Measurements from ENCODE around the gene CEP41. TPM values are rescaled to one million over a fixed set of nuclear protein-coding genes. Genes with fewer than 3 reads are reported as not detected.
A peak's percentile ranks its signal among the peaks of the same experiment; 100 is the strongest.

Gene CEP41
- total RNA-seq, 1 donor from 2014 or later, result 16.5 TPM

DNA sequence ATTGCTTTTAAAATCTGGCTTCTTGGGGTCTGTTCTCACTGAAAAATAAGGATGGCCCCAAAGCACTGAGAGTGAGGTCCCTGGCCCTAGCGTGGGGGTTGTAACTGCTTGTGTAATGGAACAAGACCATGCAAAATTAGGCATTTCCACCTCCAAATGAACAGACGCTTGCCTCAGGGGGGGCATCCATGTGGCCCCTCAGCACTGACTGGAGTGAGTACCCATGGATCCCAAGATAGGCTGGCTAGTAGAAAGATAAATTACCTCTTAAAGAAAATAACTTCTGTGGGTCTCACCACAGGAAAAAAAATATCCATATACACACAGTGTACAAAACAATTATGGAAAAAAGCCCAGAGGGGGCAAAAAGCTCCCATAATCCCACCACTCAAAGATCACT lies 75.7 kb downstream of the CEP41 start:
- no peaks in the 10 kb centered on the region for H3K9me3 ChIP-seq (ENCODE audit: low read depth)
- H3K4me3 ChIP-seq, result no peak overlapping the region
- H3K9ac ChIP-seq, result no peak overlapping the region
- H2AFZ ChIP-seq (replicated peaks), result no peak overlapping the region
- no peak for DNase-seq (ENCODE audit: low spot score)
- Mint-ChIP-seq H3K4me3 (peak overlapping the region; percentile 36), H3K4me1 (peaks cover 56% of the 10 kb centered on the region), H3K27ac (peak overlapping the region; percentile 99), H3K27me3 (ENCODE audit: insufficient read depth, low read depth) (peaks cover 11% of the 10 kb centered on the region), H3K9me3 (peaks cover 12% of the 10 kb centered on the region), H3K36me3 (peaks cover 2% of the 10 kb centered on the region)
- H3K27ac ChIP-seq, result no peak overlapping the region
- H3K79me2 ChIP-seq (ENCODE audit: low read depth), result no peaks in the 10 kb centered on the region
- H3F3A ChIP-seq (ENCODE audit: low read depth), result no peaks in the 10 kb centered on the region
- no peaks in the 10 kb centered on the region for H3K27me3 ChIP-seq
- TF ChIP-seq EZH2phosphoT487 (IDR thresholded peaks at IDR 0.05) (no peak), EZH2 (IDR thresholded peaks at IDR 0.05) (no peak)
- TF ChIP-seq, protein P1, sequence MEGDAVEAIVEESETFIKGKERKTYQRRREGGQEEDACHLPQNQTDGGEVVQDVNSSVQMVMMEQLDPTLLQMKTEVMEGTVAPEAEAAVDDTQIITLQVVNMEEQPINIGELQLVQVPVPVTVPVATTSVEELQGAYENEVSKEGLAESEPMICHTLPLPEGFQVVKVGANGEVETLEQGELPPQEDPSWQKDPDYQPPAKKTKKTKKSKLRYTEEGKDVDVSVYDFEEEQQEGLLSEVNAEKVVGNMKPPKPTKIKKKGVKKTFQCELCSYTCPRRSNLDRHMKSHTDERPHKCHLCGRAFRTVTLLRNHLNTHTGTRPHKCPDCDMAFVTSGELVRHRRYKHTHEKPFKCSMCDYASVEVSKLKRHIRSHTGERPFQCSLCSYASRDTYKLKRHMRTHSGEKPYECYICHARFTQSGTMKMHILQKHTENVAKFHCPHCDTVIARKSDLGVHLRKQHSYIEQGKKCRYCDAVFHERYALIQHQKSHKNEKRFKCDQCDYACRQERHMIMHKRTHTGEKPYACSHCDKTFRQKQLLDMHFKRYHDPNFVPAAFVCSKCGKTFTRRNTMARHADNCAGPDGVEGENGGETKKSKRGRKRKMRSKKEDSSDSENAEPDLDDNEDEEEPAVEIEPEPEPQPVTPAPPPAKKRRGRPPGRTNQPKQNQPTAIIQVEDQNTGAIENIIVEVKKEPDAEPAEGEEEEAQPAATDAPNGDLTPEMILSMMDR (IDR thresholded peaks at IDR 0.05), result no peak
- H3K36me3 ChIP-seq, result no peaks in the 10 kb centered on the region
- no peaks in the 10 kb centered on the region for H4K20me1 ChIP-seq (ENCODE audit: low read depth)
- H3K4me1 ChIP-seq, result no peaks in the 10 kb centered on the region
- no peak overlapping the region for H3K4me2 ChIP-seq

DNA sequence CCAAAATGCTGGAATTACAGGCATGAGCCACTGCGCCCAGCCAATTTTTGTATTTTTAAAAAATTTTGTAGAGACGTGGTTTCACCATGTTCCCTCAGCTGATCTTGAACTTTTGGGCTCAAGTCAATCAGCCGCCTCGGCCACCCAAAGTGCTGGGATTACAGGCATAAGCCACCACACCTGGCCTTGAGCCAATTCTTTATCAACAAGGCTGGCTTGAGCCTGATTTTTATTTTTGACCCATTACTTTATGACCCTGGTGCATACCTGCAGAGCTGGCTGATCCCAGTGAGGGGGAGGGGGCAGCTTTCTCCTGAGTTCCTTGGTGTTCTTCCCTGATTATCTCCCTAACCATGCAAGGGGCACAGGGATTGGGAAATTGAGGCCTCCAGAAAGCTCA lies 76.4 kb downstream of the CEP41 start:
- Mint-ChIP-seq H3K4me3 (peak overlapping the region; percentile 36), H3K4me1 (peaks cover 51% of the 10 kb centered on the region), H3K27ac (no peak overlapping the region), H3K36me3 (peaks cover 2% of the 10 kb centered on the region), H3K27me3 (ENCODE audit: insufficient read depth, low read depth) (peaks cover 11% of the 10 kb centered on the region), H3K9me3 (peaks cover 16% of the 10 kb centered on the region)
- H3K4me3 ChIP-seq, result no peak overlapping the region
- no peak overlapping the region for H3K9ac ChIP-seq
- H3K27ac ChIP-seq, result no peak overlapping the region
- DNase-seq (ENCODE audit: low spot score), result no peak
- no peak for TF ChIP-seq EZH2phosphoT487 (IDR thresholded peaks at IDR 0.05)
- TF ChIP-seq, protein P1 (IDR thresholded peaks at IDR 0.05), result no peak
- TF ChIP-seq EZH2 (IDR thresholded peaks at IDR 0.05), result no peak
- H3K36me3 ChIP-seq, result no peaks in the 10 kb centered on the region
- no peaks in the 10 kb centered on the region for H3K27me3 ChIP-seq
- H3K4me2 ChIP-seq, result no peak overlapping the region
- no peaks in the 10 kb centered on the region for H3F3A ChIP-seq (ENCODE audit: low read depth)
- no peaks in the 10 kb centered on the region for H4K20me1 ChIP-seq (ENCODE audit: low read depth)
- H3K9me3 ChIP-seq (ENCODE audit: low read depth), result no peaks in the 10 kb centered on the region
- H2AFZ ChIP-seq (replicated peaks), result no peak overlapping the region
- no peaks in the 10 kb centered on the region for H3K4me1 ChIP-seq
- no peaks in the 10 kb centered on the region for H3K79me2 ChIP-seq (ENCODE audit: low read depth)

DNA sequence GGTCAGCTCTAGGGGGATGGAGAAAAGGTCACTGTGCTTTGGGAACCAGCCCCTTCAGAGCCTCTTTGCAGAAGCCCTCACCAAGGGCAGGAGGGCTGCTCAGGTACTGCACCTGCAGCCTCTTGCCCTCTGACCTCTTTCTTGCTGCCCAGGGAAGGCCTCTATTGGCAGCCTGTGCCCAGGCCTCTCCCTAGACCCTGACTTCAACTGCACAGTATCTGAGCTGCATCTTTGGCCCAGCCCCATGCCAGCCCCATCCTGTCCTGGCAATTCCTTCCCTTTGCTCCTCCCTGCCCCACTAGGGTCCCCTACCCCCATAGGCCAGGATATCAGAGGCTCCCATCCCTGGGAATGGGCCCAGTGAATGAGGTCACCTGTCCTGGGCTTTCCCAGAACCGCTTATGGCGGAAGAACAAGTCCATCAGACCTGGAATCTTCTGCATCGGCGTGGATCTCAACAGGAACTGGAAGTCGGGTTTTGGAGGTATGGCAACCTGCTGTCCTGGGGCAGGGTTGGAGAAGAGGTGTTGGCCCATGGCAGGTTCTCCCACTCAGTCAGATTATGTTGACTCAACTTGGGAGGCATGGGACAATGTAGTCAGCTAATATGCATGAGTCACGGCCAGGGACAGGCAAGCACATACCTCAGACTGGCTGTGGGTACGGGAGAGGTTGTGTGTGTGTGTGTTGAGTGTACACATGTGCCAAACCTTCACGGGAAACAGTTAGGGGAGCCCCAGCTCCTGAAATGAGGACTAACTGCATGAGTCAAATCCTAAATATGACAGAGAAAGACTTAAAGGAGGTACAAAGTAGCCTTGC lies 77.6 kb downstream of the CEP41 start:
- Mint-ChIP-seq H3K4me3 (no peak overlapping the region), H3K9me3 (peaks cover 26% of the 10 kb centered on the region), H3K36me3 (peaks cover 4% of the 10 kb centered on the region), H3K4me1 (peaks cover 43% of the 10 kb centered on the region), H3K27ac (peak overlapping the region; percentile 70), H3K27me3 (ENCODE audit: insufficient read depth, low read depth) (peaks cover 11% of the 10 kb centered on the region)
- H3K9ac ChIP-seq, result no peak overlapping the region
- no peak overlapping the region for H3K4me3 ChIP-seq
- H3K36me3 ChIP-seq, result no peaks in the 10 kb centered on the region
- no peaks in the 10 kb centered on the region for H3F3A ChIP-seq (ENCODE audit: low read depth)
- H3K27ac ChIP-seq, result no peak overlapping the region
- H3K9me3 ChIP-seq (ENCODE audit: low read depth), result no peaks in the 10 kb centered on the region
- H3K27me3 ChIP-seq, result no peaks in the 10 kb centered on the region
- no peaks in the 10 kb centered on the region for H3K4me1 ChIP-seq
- H4K20me1 ChIP-seq (ENCODE audit: low read depth), result no peaks in the 10 kb centered on the region
- H3K79me2 ChIP-seq (ENCODE audit: low read depth), result no peaks in the 10 kb centered on the region
- no peak overlapping the region for H2AFZ ChIP-seq (replicated peaks)
- DNase-seq (ENCODE audit: low spot score), result no peak
- TF ChIP-seq EZH2 (IDR thresholded peaks at IDR 0.05), result no peak
- TF ChIP-seq, protein P1 (IDR thresholded peaks at IDR 0.05), result no peak
- TF ChIP-seq EZH2phosphoT487 (IDR thresholded peaks at IDR 0.05), result no peak
- no peak overlapping the region for H3K4me2 ChIP-seq
